Heart right ventricle (tissue), 16 donors: ENCODE results near the gene KLHL30. TPM values are rescaled to one million over a fixed set of nuclear protein-coding genes. Genes with fewer than 3 reads are reported as not detected.

Source experiments
- ATAC-seq, 8 donors: fragments of 200-7000 bp; cut with Tn5 transposase; one replicate each; pipeline ENCODE4 v1.9.1; 2020; ENCODE audit warnings: mild to moderate bottlenecking in 8 of 8, moderate library complexity in 8 of 8, moderate number of reproducible peaks in 1 of 8
- DNase-seq, 2 donors: peaks; one replicate each; pipeline ENCODE4 v3.0.0-alpha.2; 2020
- H3K27ac ChIP-seq, 10 donors: fragments of 200-600 bp; sonication (generic) in 2 of 10; one replicate each; pipeline versions ENCODE4 v1.5.0 to v1.8.0; 2020 to 2022; ENCODE audit warnings: mild to moderate bottlenecking in 3 of 10
- H3K27me3 ChIP-seq, 7 donors: fragments of 200-600 bp; one replicate each; pipeline ENCODE4 v1.8.0; 2021 to 2022; ENCODE audit warnings: mild to moderate bottlenecking in 2 of 7
- H3K36me3 ChIP-seq, 9 donors: fragments of 200-600 bp; sonication (generic) in 1 of 9; one replicate each; pipeline versions ENCODE4 v1.5.0 to v1.8.0; 2020 to 2022; ENCODE audit warnings: mild to moderate bottlenecking in 2 of 9
- H3K4me1 ChIP-seq, 9 donors: fragments of 200-600 bp; sonication (generic) in 1 of 9; one replicate each; pipeline versions ENCODE4 v1.5.0 to v1.8.0; 2020 to 2022; ENCODE audit warnings: mild to moderate bottlenecking in 4 of 9
- H3K4me3 ChIP-seq, 10 donors: fragments of 200-600 bp; sonication (generic) in 2 of 10; one replicate each; pipeline versions ENCODE4 v1.5.0 to v1.8.0; 2020 to 2022; ENCODE audit warnings: mild to moderate bottlenecking in 7 of 10, moderate library complexity in 2 of 10
- H3K9me3 ChIP-seq, 11 donors: fragments of 200-600 bp in 10 of 11; sonication (generic) in 2 of 11; one replicate each; pipeline versions ENCODE4 v1.5.0 to v1.8.0; 2013 to 2022; ENCODE audit warnings: mild to moderate bottlenecking in 2 of 11, control low read depth in 1 of 11, moderate library complexity in 1 of 11
- CTCF ChIP-seq, 9 donors: fragments of 200-600 bp; sonication (generic) in 2 of 9; IDR thresholded peaks; one replicate each; pipeline versions ENCODE4 v1.5.0 to v1.8.0; 2021 to 2022; ENCODE audit warnings: antibody characterized with exemption in 9 of 9, mild to moderate bottlenecking in 5 of 9, moderate library complexity in 1 of 9
- WGBS, 2 donors: extraction: QIAGEN DNeasy Blood & Tissue Kit; methylation state at CpG; one replicate each; pipeline ENCODE4 v1.1.7; 2013; ENCODE audit warnings: inconsistent platforms in 1 of 2; 5-methylcytosine and 5-hydroxymethylcytosine counted together
- intact Hi-C, 10 donors: fragments of 100-400 bp; cut with DNase I; formaldehyde crosslinking; loops; one replicate each; pipeline versions ENCODE4 v1.11.1 to v1.14.2; 2022
- polyA plus RNA-seq, 2 donors: library from polyadenylated mRNA; stranded (reverse); fragments of 200-250 nt; gene quantifications; one replicate each; pipeline ENCODE4 v1.2.3, GENCODE V29; 2013
- total RNA-seq, 10 donors: library from RNA; stranded (reverse); fragmentation: NEBNext Ultra II Directional in 3 of 10; extraction: Animal tissue kit (Norgen Biotek cat#: 25700) in 3 of 10; gene quantifications; one replicate each; pipeline versions ENCODE4 v1.2.1 to v1.2.4, GENCODE V29; 2021 to 2023
- donor health status: Arrhythmogenic right ventricular cardiomyopathy.
- donor health status: ischemic (EF 13 %, LVEDD 7.1; RV severe dilation, severe dysfunction).
- donor health status: healthy with polysubstance abuse.
- donor health status: DM: no; HTN: yes; CAD: no.
- donor health status: DM: no; HTN: no; CAD: no.
- donor health status: ischemic (EF 25% LVEDD 6.9; RV normal size, moderate dysfunction).
- donor health status: ischemic (EF 25% LVEDD 5.7; RV mildly dilated, moderate dysfunction).
- donor health status: healthy.
- donor health status: DM: yes; HTN: yes; CAD: no.
- donor health status: Ischemic cardiomyopathy.
- donor health status: ischemic (EF 35%, LVEDD 5.7; RV mildly dilated, moderate dysfunction).
- donor health status: nonischemic (EF 11% LVEDD 7.7; RV severe dilation, severe dysfunction).
- donor health status: DM: yes; HTN: yes; CAD: no.
- donor health status: PGD.
- donor health status: ischemic (EF 29% LVEDD 5.4; RV normal size, mild dysfunction).
- donor health status: nonischemic (EF 23%, LVEDD 6.1; RV moderate dilation, normal function).

Gene KLHL30
- total and polyA plus RNA-seq, 12 donors, result 3.0 to 30.1 (median 25.9) TPM

- Histone ChIP-seq H3K36me3 (peaks cover 0 to 97% (median 40%) of the 10 kb centered on the region in 9 donors), H3K27me3 (no peaks in the 10 kb centered on the region), H3K4me3 (no peak overlapping the region), H3K4me1 (peaks cover 0 to 23% (median 11%) of the 10 kb centered on the region in 9 donors), H3K9me3 (no peaks in the 10 kb centered on the region), H3K27ac (peak overlapping the region in 1 of 10 donors; percentile 31)
- ATAC-seq (no peak), DNase-seq (no peak)
- WGBS, 2 donors, result 94 to 95% methylated on average over 9 of the region's 9 CpGs
- intact Hi-C loops, result no loop called here
- no peak for TF ChIP-seq CTCF (IDR thresholded peaks at IDR 0.05)
Measured at GRCh38 chr2:238171575-238172187, 33.2 kb downstream of the KLHL30 start.

- H3K27ac ChIP-seq, result no peak overlapping the region
- peaks cover 0 to 98% (median 43%) of the 10 kb centered on the region in 9 donors for H3K36me3 ChIP-seq
- WGBS, 2 donors, result 89 to 91% methylated on average over 14 of the region's 14 CpGs
- DNase-seq (no peak), ATAC-seq (no peak)
- no peaks in the 10 kb centered on the region for H3K27me3 ChIP-seq
- TF ChIP-seq CTCF (IDR thresholded peaks at IDR 0.05), result no peak
- intact Hi-C loops, result no loop called here
- no peaks in the 10 kb centered on the region for H3K9me3 ChIP-seq
- H3K4me3 ChIP-seq, result no peak overlapping the region
- peaks cover 0 to 23% (median 11%) of the 10 kb centered on the region in 9 donors for H3K4me1 ChIP-seq
Measured at GRCh38 chr2:238172439-238172838, 34.0 kb downstream of the KLHL30 start.

GRCh38 chr2:238173692-238174091 is 35.2 kb downstream of the KLHL30 start:
- intact Hi-C loops, result no loop called here
- Histone ChIP-seq H3K27ac (no peak overlapping the region), H3K36me3 (peaks cover 0 to 98% (median 54%) of the 10 kb centered on the region in 9 donors), H3K4me3 (no peak overlapping the region), H3K27me3 (no peaks in the 10 kb centered on the region), H3K9me3 (no peaks in the 10 kb centered on the region), H3K4me1 (peaks cover 0 to 22% (median 11%) of the 10 kb centered on the region in 9 donors)
- ATAC-seq (no peak), DNase-seq (no peak)
- WGBS, 2 donors, result 89 to 93% methylated on average over 2 of the region's 2 CpGs
- TF ChIP-seq CTCF (IDR thresholded peaks at IDR 0.05), result peak in 1 of 9 donors; percentile 11

- no peak overlapping the region for H3K27ac ChIP-seq
- H3K9me3 ChIP-seq, result no peaks in the 10 kb centered on the region
- intact Hi-C loops, result no loop called here
- no peak for ATAC-seq
- 95 to 98% methylated on average over 8 of the region's 8 CpGs for WGBS, 2 donors
- peaks cover 0 to 100% (median 60%) of the 10 kb centered on the region in 9 donors for H3K36me3 ChIP-seq
- H3K4me1 ChIP-seq, result peaks cover 0 to 17% (median 11%) of the 10 kb centered on the region in 9 donors
- DNase-seq, result no peak
- TF ChIP-seq CTCF (IDR thresholded peaks at IDR 0.05), result no peak
- H3K27me3 ChIP-seq, result no peaks in the 10 kb centered on the region
- no peak overlapping the region for H3K4me3 ChIP-seq
Measured at GRCh38 chr2:238174291-238174690, 35.8 kb downstream of the KLHL30 start.
